GM12878 (cell line): ENCODE results near the gene RGS6. TPM values are rescaled to one million over a fixed set of nuclear protein-coding genes. Genes with fewer than 3 reads are reported as not detected.
A peak's percentile ranks its signal among the peaks of the same experiment; 100 is the strongest.

Source experiments
- BMI1 ChIP-seq: fragments of 450-650 bp; IDR thresholded peaks from 2 replicates; pipeline ENCODE4 v1.6.1; 2016; ENCODE audit warnings: mild to moderate bottlenecking, moderate library complexity, borderline replicate concordance
- CBFB ChIP-seq: IDR thresholded peaks from 2 replicates; pipeline ENCODE4 v1.6.1; 2016; ENCODE audit warnings: antibody characterized with exemption, low read depth
- CBX3 ChIP-seq: fragments of 200-600 bp; sonication (generic); IDR thresholded peaks from 2 replicates; pipeline ENCODE4 v1.6.1; 2016; ENCODE audit warnings: low read depth, borderline replicate concordance
- ESRRA ChIP-seq: IDR thresholded peaks from 2 replicates; pipeline ENCODE4 v1.6.1; 2012; ENCODE audit warnings: mild to moderate bottlenecking, low read length, improper control_type of control experiment
- EZH2 ChIP-seq: IDR thresholded peaks from 2 replicates; pipeline ENCODE4 v1.6.1; 2012; ENCODE audit warnings: low read depth, mild to moderate bottlenecking, control low read depth, inconsistent platforms, low read length, borderline replicate concordance; ENCODE audit not compliant: control insufficient read depth
- GATAD2B ChIP-seq: fragments of 450-650 bp; conservative IDR thresholded peaks from 2 replicates; pipeline ENCODE4 v1.6.1; 2017; ENCODE audit warnings: low read depth, mild to moderate bottlenecking, moderate library complexity
- HDAC2 ChIP-seq: fragments of 200-600 bp; sonication (generic); IDR thresholded peaks from 2 replicates; pipeline ENCODE4 v1.6.1; 2017
- IKZF1 ChIP-seq: fragments of 450-650 bp; conservative IDR thresholded peaks from 2 replicates; pipeline ENCODE4 v1.6.1; 2017; ENCODE audit warnings: antibody characterized with exemption, mild to moderate bottlenecking
- IRF4 ChIP-seq: IDR thresholded peaks from 2 replicates; pipeline ENCODE4 v1.6.1; 2011; ENCODE audit warnings: low read depth, low read length
- KLF5 ChIP-seq: fragments of 450-650 bp; IDR thresholded peaks from 2 replicates; pipeline ENCODE4 v1.6.1; 2014; ENCODE audit warnings: mild to moderate bottlenecking; ENCODE audit not compliant: partially characterized antibody
- MTA3 ChIP-seq: IDR thresholded peaks from 2 replicates; pipeline ENCODE4 v1.6.1; 2012; ENCODE audit warnings: low read length, inconsistent platforms, borderline replicate concordance
- NR2C2 ChIP-seq: IDR thresholded peaks from 2 replicates; pipeline ENCODE4 v1.6.1; 2011; ENCODE audit warnings: borderline replicate concordance, low read depth; ENCODE audit not compliant: control insufficient read depth, insufficient read length
- PAX5 ChIP-seq: IDR thresholded peaks from 2 replicates; pipeline ENCODE4 v1.6.1; 2011; ENCODE audit warnings: low read depth, low read length, borderline replicate concordance
- RB1 ChIP-seq: fragments of 450-650 bp; formaldehyde crosslinking; IDR thresholded peaks from 2 replicates; pipeline ENCODE4 v1.6.1; 2017; ENCODE audit warnings: mild to moderate bottlenecking, borderline replicate concordance
- SMARCA5 ChIP-seq: fragments of 450-650 bp; IDR thresholded peaks from 2 replicates; pipeline ENCODE4 v1.6.1; 2017; ENCODE audit warnings: mild to moderate bottlenecking
- SREBF2 ChIP-seq: IDR thresholded peaks from 2 replicates; pipeline ENCODE4 v1.6.1; 2012; ENCODE audit warnings: mild to moderate bottlenecking, low read length
- STAT3 ChIP-seq: IDR thresholded peaks from 2 replicates; pipeline ENCODE4 v1.6.1; 2011; ENCODE audit warnings: low read depth, low read length, improper control_type of control experiment
- SUPT20H ChIP-seq: IDR thresholded peaks from 2 replicates; pipeline ENCODE4 v1.6.1; 2011; ENCODE audit warnings: low read depth, mild to moderate bottlenecking, low read length, moderate library complexity, borderline replicate concordance; ENCODE audit not compliant: control insufficient read depth
- TARDBP ChIP-seq: IDR thresholded peaks from 2 replicates; pipeline ENCODE4 v1.6.1; 2016; ENCODE audit warnings: borderline replicate concordance
- TCF12 ChIP-seq: IDR thresholded peaks from 2 replicates; pipeline ENCODE4 v1.6.1; 2011; ENCODE audit warnings: low read depth, mild to moderate bottlenecking, low read length
- ZNF217 ChIP-seq: fragments of 450-650 bp; IDR thresholded peaks from 2 replicates; pipeline ENCODE4 v1.6.1; 2017; ENCODE audit warnings: antibody characterized with exemption, mild to moderate bottlenecking
- polyA plus RNA-seq, 11 experiments: library from polyadenylated mRNA; depleted of rRNA in 4 of 11; unstranded in 6 of 11; stranded (reverse) in 5 of 11; fragments of >200 nt; fragmentation: Nextera tagmentation in 4 of 11; fragmentation: Illumina TruSeq in 1 of 11; extraction: Ambion mirVana in 4 of 11; extraction: Trizol in 1 of 11; gene quantifications; 1 replicate in 1 of 11; 2 replicates in 10 of 11; pipeline versions ENCODE4 v1.2.1 to v1.2.3, GENCODE V29; 2011 to 2016; ENCODE audit warnings: inconsistent platforms in 2 of 11, missing spikeins in 2 of 11, low read depth in 1 of 11
- total RNA-seq, 4 experiments: library from RNA; depleted of rRNA in 3 of 4; stranded (reverse); fragments of >200 nt in 3 of 4; fragmentation: Illumina TruSeq in 1 of 4; extraction: Trizol in 1 of 4; gene quantifications; 2 replicates each; pipeline versions ENCODE4 v1.2.1 to v1.2.3, GENCODE V29; 2013 to 2021
- TF ChIP-seq, protein P1 (sequence below): fragments of 450-650 bp; IDR thresholded peaks from 2 replicates; pipeline ENCODE4 v1.6.1; 2017; ENCODE audit warnings: mild to moderate bottlenecking, moderate library complexity
- TF ChIP-seq, protein P2 (sequence below): fragments of 450-650 bp; IDR thresholded peaks from 2 replicates; pipeline ENCODE4 v1.6.1; 2017; ENCODE audit warnings: borderline replicate concordance
- TF ChIP-seq, protein P3 (sequence below): fragments of 450-650 bp; IDR thresholded peaks from 2 replicates; pipeline ENCODE4 v1.6.1; 2017; ENCODE audit warnings: mild to moderate bottlenecking, low read depth, inconsistent platforms; ENCODE audit not compliant: poor library complexity, severe bottlenecking

The RGS6 gene
- total and polyA plus RNA-seq, 10 of the 15 experiments (the other 5 are each of a cell fraction or from before 2014, with no cell fraction given), result 3.9 to 18.1 (median 12.4) TPM

GRCh38 chr14:71932229-71932981 lies at the start of gene RGS6 (continued):
- TF ChIP-seq BMI1 (no peak), ZNF217 (peak; percentile 91), HDAC2 (0 out of 2 replicates have a peak, but pooled peaks have one; percentile 55), GATAD2B (peak; percentile 82), MTA3 (no peak), ESRRA (no peak), KLF5 (no peak), IRF4 (no peak), IKZF1 (peak; percentile 81), NR2C2 (no peak), SUPT20H (no peak), TCF12 (peak; percentile 87), RB1 (0 out of 2 replicates have a peak, but pooled peaks have one; percentile 42), TARDBP (no peak), STAT3 (no peak), CBFB (no peak), SMARCA5 (peak; percentile 96), EZH2 (no peak), PAX5 (no peak; the same call in 1 of the 2 replicates), SREBF2 (no peak), CBX3 (no peak)
- TF ChIP-seq, protein P1, sequence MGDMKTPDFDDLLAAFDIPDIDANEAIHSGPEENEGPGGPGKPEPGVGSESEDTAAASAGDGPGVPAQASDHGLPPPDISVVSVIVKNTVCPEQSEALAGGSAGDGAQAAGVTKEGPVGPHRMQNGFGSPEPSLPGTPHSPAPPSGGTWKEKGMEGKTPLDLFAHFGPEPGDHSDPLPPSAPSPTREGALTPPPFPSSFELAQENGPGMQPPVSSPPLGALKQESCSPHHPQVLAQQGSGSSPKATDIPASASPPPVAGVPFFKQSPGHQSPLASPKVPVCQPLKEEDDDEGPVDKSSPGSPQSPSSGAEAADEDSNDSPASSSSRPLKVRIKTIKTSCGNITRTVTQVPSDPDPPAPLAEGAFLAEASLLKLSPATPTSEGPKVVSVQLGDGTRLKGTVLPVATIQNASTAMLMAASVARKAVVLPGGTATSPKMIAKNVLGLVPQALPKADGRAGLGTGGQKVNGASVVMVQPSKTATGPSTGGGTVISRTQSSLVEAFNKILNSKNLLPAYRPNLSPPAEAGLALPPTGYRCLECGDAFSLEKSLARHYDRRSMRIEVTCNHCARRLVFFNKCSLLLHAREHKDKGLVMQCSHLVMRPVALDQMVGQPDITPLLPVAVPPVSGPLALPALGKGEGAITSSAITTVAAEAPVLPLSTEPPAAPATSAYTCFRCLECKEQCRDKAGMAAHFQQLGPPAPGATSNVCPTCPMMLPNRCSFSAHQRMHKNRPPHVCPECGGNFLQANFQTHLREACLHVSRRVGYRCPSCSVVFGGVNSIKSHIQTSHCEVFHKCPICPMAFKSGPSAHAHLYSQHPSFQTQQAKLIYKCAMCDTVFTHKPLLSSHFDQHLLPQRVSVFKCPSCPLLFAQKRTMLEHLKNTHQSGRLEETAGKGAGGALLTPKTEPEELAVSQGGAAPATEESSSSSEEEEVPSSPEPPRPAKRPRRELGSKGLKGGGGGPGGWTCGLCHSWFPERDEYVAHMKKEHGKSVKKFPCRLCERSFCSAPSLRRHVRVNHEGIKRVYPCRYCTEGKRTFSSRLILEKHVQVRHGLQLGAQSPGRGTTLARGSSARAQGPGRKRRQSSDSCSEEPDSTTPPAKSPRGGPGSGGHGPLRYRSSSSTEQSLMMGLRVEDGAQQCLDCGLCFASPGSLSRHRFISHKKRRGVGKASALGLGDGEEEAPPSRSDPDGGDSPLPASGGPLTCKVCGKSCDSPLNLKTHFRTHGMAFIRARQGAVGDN, result peak; percentile 88
- TF ChIP-seq, protein P2, sequence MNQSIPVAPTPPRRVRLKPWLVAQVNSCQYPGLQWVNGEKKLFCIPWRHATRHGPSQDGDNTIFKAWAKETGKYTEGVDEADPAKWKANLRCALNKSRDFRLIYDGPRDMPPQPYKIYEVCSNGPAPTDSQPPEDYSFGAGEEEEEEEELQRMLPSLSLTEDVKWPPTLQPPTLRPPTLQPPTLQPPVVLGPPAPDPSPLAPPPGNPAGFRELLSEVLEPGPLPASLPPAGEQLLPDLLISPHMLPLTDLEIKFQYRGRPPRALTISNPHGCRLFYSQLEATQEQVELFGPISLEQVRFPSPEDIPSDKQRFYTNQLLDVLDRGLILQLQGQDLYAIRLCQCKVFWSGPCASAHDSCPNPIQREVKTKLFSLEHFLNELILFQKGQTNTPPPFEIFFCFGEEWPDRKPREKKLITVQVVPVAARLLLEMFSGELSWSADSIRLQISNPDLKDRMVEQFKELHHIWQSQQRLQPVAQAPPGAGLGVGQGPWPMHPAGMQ, result no peak
- TF ChIP-seq, protein P3, sequence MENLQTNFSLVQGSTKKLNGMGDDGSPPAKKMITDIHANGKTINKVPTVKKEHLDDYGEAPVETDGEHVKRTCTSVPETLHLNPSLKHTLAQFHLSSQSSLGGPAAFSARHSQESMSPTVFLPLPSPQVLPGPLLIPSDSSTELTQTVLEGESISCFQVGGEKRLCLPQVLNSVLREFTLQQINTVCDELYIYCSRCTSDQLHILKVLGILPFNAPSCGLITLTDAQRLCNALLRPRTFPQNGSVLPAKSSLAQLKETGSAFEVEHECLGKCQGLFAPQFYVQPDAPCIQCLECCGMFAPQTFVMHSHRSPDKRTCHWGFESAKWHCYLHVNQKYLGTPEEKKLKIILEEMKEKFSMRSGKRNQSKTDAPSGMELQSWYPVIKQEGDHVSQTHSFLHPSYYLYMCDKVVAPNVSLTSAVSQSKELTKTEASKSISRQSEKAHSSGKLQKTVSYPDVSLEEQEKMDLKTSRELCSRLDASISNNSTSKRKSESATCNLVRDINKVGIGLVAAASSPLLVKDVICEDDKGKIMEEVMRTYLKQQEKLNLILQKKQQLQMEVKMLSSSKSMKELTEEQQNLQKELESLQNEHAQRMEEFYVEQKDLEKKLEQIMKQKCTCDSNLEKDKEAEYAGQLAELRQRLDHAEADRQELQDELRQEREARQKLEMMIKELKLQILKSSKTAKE, result no peak
